ENCODE results near the gene TBC1D2B. TPM values are rescaled to one million over a fixed set of nuclear protein-coding genes. Genes with fewer than 3 reads are reported as not detected.

TBC1D2B gene
- total RNA-seq, 1 donor from 2014 or later: 22.1 TPM

DNA sequence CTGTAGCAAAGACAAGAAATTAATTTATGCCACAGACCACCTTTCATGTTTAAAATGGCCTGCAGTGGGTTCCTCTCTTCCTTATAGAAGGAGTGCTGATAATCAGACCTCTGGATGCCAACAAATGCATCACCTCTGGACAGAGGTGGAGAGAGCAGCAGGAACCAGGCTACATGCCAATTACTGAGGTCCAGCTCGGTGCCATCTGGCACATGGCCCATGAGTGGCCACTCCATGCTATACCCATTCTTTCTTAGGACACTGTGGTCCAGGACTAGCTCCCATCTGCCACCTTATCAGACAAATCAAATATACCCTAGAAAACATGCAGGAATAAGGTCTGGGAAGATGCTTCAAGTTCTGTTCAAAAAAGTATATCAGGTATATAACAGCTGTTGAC lies 60.7 kb downstream of the TBC1D2B start:
- H3K4me1 Mint-ChIP-seq (ENCODE audit: unreplicated experiment): no peaks in the 10 kb centered on the region
- no peaks in the 10 kb centered on the region for H3K27me3 Mint-ChIP-seq
- no peaks in the 10 kb centered on the region for H3K9me3 Mint-ChIP-seq
- DNase-seq (ENCODE audit: extremely low spot score, unreplicated experiment): no peak
- no peak for TF ChIP-seq CTCF (conservative IDR thresholded peaks at IDR 0.05)
- H3K27ac Mint-ChIP-seq: no peak overlapping the region
- H3K4me3 Mint-ChIP-seq: no peak overlapping the region
- H3K36me3 Mint-ChIP-seq: peaks cover 12% of the 10 kb centered on the region

GRCh38 chr15:78012643-78013077 lies 64.9 kb downstream of the TBC1D2B start:
- Mint-ChIP-seq H3K36me3 (peaks cover 12% of the 10 kb centered on the region), H3K27ac (no peak overlapping the region), H3K9me3 (no peaks in the 10 kb centered on the region), H3K4me1 (ENCODE audit: unreplicated experiment) (no peaks in the 10 kb centered on the region), H3K4me3 (no peak overlapping the region), H3K27me3 (no peaks in the 10 kb centered on the region)
- DNase-seq (ENCODE audit: extremely low spot score, unreplicated experiment): no peak
- TF ChIP-seq CTCF (conservative IDR thresholded peaks at IDR 0.05): no peak

GRCh38 chr15:78010067-78010466 lies 67.4 kb downstream of the TBC1D2B start:
- Mint-ChIP-seq H3K9me3 (no peaks in the 10 kb centered on the region), H3K27ac (no peak overlapping the region), H3K4me3 (no peak overlapping the region), H3K4me1 (ENCODE audit: unreplicated experiment) (peaks cover 9% of the 10 kb centered on the region), H3K36me3 (peaks cover 19% of the 10 kb centered on the region), H3K27me3 (no peaks in the 10 kb centered on the region)
- no peak for TF ChIP-seq CTCF (conservative IDR thresholded peaks at IDR 0.05)
- DNase-seq (ENCODE audit: extremely low spot score, unreplicated experiment): no peak

- DNase-seq (ENCODE audit: extremely low spot score, unreplicated experiment): no peak
- no peak overlapping the region for H3K4me3 Mint-ChIP-seq
- H3K9me3 Mint-ChIP-seq: no peaks in the 10 kb centered on the region
- H3K36me3 Mint-ChIP-seq: peaks cover 15% of the 10 kb centered on the region
- peaks cover 22% of the 10 kb centered on the region for H3K4me1 Mint-ChIP-seq (ENCODE audit: unreplicated experiment)
- H3K27me3 Mint-ChIP-seq: no peaks in the 10 kb centered on the region
- H3K27ac Mint-ChIP-seq: no peak overlapping the region
- no peak for TF ChIP-seq CTCF (conservative IDR thresholded peaks at IDR 0.05)
Observed at GRCh38 chr15:78007964-78008886, 69.3 kb downstream of the TBC1D2B start.

GRCh38 chr15:78007211-78007931 lies 70.1 kb downstream of the TBC1D2B start:
- H3K27ac Mint-ChIP-seq: peak overlapping the region; percentile 32
- no peak overlapping the region for H3K4me3 Mint-ChIP-seq
- H3K9me3 Mint-ChIP-seq: no peaks in the 10 kb centered on the region
- peaks cover 16% of the 10 kb centered on the region for H3K36me3 Mint-ChIP-seq
- H3K27me3 Mint-ChIP-seq: no peaks in the 10 kb centered on the region
- peaks cover 26% of the 10 kb centered on the region for H3K4me1 Mint-ChIP-seq (ENCODE audit: unreplicated experiment)
- TF ChIP-seq CTCF (conservative IDR thresholded peaks at IDR 0.05): no peak
- DNase-seq (ENCODE audit: extremely low spot score, unreplicated experiment): no peak
